Activated CD4-positive, CD25-positive, alpha-beta regulatory T cell treated with anti-CD3 and anti-CD28 coated beads, Interleukin-2, amount 50 U/mL, for 16 hours (primary cell): ENCODE data around the gene DLAT.
"Not testable (repeated sequence)": the region's sequence is repeated elsewhere in the genome, so short reads cannot be mapped to it uniquely, and the experiment has no call there.

Source experiments
- DNase-seq: peaks from one replicate; pipeline ENCODE4 v3.0.0-alpha.2; 2020; ENCODE audit warnings: low read depth, low spot score

Gene DLAT

GRCh38 chr11:112024773-112025678 lies at the start of gene DLAT:
DLAT (plus strand) TSS chr11:112025408; CDS start chr11:112025473, 65 bp downstream.
- DNase-seq, result peak; percentile 67

GRCh38 chr11:111976119-111976766 lies 49.0 kb upstream of the DLAT start:
- no peak for DNase-seq

GRCh38 chr11:111976767-111977145 lies 48.5 kb upstream of the DLAT start:
- DNase-seq, result no peak

GRCh38 chr11:111977146-111978027 lies 47.8 kb upstream of the DLAT start:
- no peak for DNase-seq

- DNase-seq, result no peak
Measured at GRCh38 chr11:111978028-111978771, 47.0 kb upstream of the DLAT start.

- no peak for DNase-seq
Measured at GRCh38 chr11:111980062-111980461, 45.1 kb upstream of the DLAT start.

GRCh38 chr11:111981270-111981669 lies 43.9 kb upstream of the DLAT start:
- no peak for DNase-seq

- peak; percentile 30 for DNase-seq
Measured at GRCh38 chr11:111982019-111982464, 43.2 kb upstream of the DLAT start.

GRCh38 chr11:111982541-111983186 lies 42.5 kb upstream of the DLAT start:
- no peak for DNase-seq

GRCh38 chr11:111983187-111983986 lies 41.8 kb upstream of the DLAT start:
- DNase-seq, result no peak

- no peak for DNase-seq
Measured at GRCh38 chr11:111986589-111986988, 38.6 kb upstream of the DLAT start.

GRCh38 chr11:111990381-111990780 lies 34.8 kb upstream of the DLAT start:
- no peak for DNase-seq

GRCh38 chr11:111992206-111992855 lies 32.9 kb upstream of the DLAT start:
- no peak for DNase-seq

GRCh38 chr11:111996129-111996528 lies 29.1 kb upstream of the DLAT start:
- no peak for DNase-seq

- DNase-seq, result not testable (repeated sequence)
Measured at GRCh38 chr11:111996669-111997068, 28.5 kb upstream of the DLAT start.

GRCh38 chr11:111999111-111999510 lies 26.1 kb upstream of the DLAT start:
- no peak for DNase-seq

GRCh38 chr11:112000703-112001102 lies 24.5 kb upstream of the DLAT start:
- DNase-seq, result no peak

- no peak for DNase-seq
Measured at GRCh38 chr11:112002491-112003216, 22.6 kb upstream of the DLAT start.

- no peak for DNase-seq
Measured at GRCh38 chr11:112004389-112004788, 20.8 kb upstream of the DLAT start.
